ENCODE data around the gene SGCD. TPM values are rescaled to one million over a fixed set of nuclear protein-coding genes. Genes with fewer than 3 reads are reported as not detected.

SGCD gene
- total RNA-seq, 2 experiments from 2014 or later, result 0.30 to 0.43 TPM

DNA sequence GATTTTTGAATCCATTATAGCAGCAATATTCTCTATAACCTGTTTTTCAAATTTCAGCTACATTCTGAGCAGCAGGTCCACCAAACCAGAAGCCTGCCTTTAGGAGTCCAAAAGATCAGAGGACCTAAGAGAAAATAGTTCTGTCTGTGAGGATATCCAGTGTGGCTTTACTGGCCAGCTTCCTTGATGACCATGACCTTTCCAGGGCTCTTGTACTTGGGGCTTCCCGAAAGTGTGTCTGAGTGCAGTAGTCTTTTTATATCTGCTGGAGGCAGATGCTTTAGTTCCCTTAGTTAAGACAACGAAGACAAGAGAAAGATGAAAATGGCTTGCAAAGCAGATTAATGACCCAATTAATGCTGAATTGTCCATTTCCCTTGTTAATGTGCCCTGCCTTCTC, 72.4 kb downstream of the SGCD start:
- Mint-ChIP-seq H3K4me1 (no peaks in the 10 kb centered on the region), H3K36me3 (no peaks in the 10 kb centered on the region), H3K4me3 (no peak overlapping the region), H3K27me3 (peaks cover 2% of the 10 kb centered on the region), H3K9me3 (no peaks in the 10 kb centered on the region), H3K27ac (no peak overlapping the region)
- POLR2A ChIA-PET, result no interaction called here
- DNase-seq (no peak), ATAC-seq (ENCODE audit: low read depth) (no peak)

DNA sequence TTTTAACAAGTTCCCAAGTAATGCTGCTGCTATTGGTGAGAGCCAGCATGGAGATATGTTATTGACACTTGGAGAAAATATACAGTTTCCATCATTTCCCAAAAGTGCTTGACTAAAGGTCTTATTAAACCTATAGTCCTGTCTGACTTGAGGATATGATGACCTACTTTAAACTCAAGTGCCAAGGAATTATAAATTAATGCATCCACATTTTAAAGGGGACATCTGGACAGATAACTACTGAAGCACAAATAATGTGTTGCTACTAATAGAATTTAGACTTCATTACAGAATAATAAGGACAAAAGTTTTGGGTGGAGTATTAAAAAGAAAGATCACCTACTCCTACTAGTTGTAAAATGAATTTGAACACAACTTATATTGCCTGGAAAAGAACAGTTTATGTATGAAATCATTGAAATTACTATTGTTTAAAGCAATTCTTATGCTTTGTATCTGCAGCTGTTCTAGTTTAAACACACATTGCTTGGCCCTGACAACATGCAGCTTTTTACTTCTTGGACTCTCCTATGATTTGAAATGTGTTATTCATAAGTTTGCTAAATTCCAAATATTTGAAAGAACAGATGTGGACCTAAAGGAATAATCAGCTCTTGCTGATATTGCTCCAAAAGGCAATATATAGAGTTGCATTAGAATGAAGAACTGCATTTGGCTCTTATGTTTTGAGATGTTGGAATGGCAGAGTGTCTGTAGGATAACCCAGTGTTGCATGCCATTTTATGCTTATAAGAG, 73.4 kb downstream of the SGCD start:
- DNase-seq (no peak), ATAC-seq (ENCODE audit: low read depth) (no peak)
- no peak overlapping the region for H3K4me3 Mint-ChIP-seq
- no peaks in the 10 kb centered on the region for H3K4me1 Mint-ChIP-seq
- peaks cover 2% of the 10 kb centered on the region for H3K27me3 Mint-ChIP-seq
- no peaks in the 10 kb centered on the region for H3K9me3 Mint-ChIP-seq
- H3K27ac Mint-ChIP-seq, result no peak overlapping the region
- no peaks in the 10 kb centered on the region for H3K36me3 Mint-ChIP-seq
- POLR2A ChIA-PET, result no interaction called here

DNA sequence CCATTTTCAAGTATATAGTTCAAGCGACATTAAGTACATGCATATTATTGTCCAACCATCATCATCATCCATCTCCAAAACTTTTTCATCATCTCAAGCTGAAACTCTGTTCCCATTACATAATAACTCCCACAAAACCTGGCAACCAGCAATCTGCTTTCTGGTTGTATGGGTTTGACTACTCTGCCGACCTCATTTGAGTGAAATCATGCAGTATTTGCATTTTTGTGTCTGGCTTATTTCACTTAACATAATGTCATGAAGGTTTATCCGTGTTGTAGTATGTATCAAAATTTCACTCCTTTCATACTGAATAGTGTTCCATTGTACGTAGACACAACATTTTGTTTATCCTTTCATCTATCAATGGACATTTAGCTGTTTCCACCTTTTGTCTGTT, 74.8 kb downstream of the SGCD start:
- no peaks in the 10 kb centered on the region for H3K4me1 Mint-ChIP-seq
- H3K27me3 Mint-ChIP-seq, result peaks cover 2% of the 10 kb centered on the region
- DNase-seq, result no peak
- no peak overlapping the region for H3K4me3 Mint-ChIP-seq
- ATAC-seq (ENCODE audit: low read depth), result no peak
- no peaks in the 10 kb centered on the region for H3K9me3 Mint-ChIP-seq
- H3K27ac Mint-ChIP-seq, result no peak overlapping the region
- no peaks in the 10 kb centered on the region for H3K36me3 Mint-ChIP-seq
- POLR2A ChIA-PET, result no interaction called here

DNA sequence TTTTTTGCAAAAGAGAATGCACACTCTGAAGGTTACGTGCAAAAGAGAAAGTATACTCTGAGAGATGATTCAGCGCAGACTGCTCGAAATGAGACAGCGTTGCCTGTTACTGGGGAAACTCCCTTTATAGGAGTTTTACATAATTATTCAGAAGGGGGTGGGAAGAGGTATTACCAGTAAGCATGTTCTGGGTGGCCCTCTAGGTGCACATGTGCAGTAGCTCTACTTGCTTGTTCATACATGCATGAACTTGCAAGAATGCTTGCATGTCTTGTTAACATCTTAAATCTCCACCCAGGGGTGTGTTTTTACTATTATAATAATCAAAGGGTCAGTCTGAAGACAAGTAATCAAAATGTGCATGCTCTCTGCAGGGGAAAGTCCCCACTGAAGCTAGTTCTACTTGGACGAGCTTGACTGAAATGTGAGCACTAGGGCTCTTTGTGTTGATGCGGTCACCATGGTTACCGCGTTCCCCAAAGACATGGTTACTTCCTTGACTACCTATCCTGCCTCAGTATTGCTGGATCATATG, 75.5 kb downstream of the SGCD start:
- H3K4me1 Mint-ChIP-seq, result no peaks in the 10 kb centered on the region
- POLR2A ChIA-PET, result no interaction called here
- H3K36me3 Mint-ChIP-seq, result no peaks in the 10 kb centered on the region
- H3K4me3 Mint-ChIP-seq, result no peak overlapping the region
- H3K27me3 Mint-ChIP-seq, result peaks cover 2% of the 10 kb centered on the region
- no peak for DNase-seq
- no peak for ATAC-seq (ENCODE audit: low read depth)
- H3K9me3 Mint-ChIP-seq, result no peaks in the 10 kb centered on the region
- H3K27ac Mint-ChIP-seq, result no peak overlapping the region

DNA sequence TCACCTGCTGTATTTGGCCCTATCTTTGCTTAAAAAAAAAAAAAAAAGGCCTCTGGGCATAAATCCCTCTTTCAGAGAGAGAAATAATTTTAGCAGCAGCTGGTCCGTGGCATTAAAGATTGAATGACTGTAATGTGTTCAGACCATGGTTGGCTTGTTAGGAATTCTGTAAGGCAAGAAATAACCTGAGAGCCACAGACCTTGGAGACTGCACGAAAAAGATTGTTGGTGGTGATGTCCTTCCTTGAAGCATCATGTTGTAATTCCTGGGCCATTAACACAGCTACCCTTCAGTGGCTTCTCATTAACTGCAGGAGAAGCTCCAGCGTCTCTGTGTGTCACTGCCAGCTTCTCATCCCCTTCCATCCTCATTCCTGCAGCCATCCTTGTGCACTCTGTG, 79.0 kb downstream of the SGCD start:
- H3K9me3 Mint-ChIP-seq, result no peaks in the 10 kb centered on the region

DNA sequence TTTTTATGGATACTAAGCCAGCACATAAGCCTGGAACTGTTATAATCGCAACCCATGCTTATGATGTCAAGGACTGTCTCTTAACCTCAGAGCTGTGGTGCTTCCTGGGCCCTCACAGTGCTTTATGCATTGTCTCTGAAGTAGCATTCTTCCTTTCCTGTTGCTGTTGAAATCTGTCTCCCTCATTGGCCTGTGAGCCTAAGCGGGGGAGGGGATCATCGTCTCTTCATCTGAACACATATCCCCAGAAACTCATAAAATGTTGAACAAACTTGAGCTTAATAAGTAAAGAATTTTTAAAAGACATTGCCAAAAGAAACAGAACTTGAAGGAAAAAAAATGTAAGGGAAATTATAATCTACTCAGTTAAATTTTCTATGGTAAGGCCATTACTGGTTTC, 80.3 kb downstream of the SGCD start:
- POLR2A ChIA-PET, result no interaction called here

More for the DNA sequence above, 79.0 kb downstream of the SGCD start:
- DNase-seq (no peak), ATAC-seq (ENCODE audit: low read depth) (no peak)
- POLR2A ChIA-PET, result no interaction called here
- H3K4me3 Mint-ChIP-seq, result no peak overlapping the region
- no peaks in the 10 kb centered on the region for H3K4me1 Mint-ChIP-seq
- no peaks in the 10 kb centered on the region for H3K36me3 Mint-ChIP-seq
- peaks cover under 1% of the 10 kb centered on the region for H3K27me3 Mint-ChIP-seq
- H3K27ac Mint-ChIP-seq, result no peak overlapping the region

DNA sequence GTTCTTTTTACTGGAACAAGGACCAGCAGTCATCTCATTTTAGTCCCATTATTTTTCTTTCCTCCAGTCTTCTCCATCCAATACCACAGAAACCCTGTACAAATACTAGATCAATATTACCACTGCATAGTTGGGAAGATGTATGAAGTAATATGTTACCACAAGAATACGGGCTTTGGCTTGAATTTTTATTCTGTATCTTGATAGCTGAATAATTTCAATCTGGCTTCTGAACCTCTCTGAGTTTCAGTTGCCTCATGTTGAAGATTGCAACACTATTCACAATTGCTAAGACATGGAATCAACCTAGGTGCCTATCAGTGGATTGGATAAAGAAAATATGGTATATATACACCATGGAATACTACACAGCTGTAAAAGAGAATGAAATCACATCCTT, 82.9 kb downstream of the SGCD start:
- H3K4me1 Mint-ChIP-seq, result no peaks in the 10 kb centered on the region
- no peaks in the 10 kb centered on the region for H3K27me3 Mint-ChIP-seq
- H3K9me3 Mint-ChIP-seq, result no peaks in the 10 kb centered on the region
- H3K4me3 Mint-ChIP-seq, result no peak overlapping the region
- ATAC-seq (ENCODE audit: low read depth) (no peak), DNase-seq (no peak)
- POLR2A ChIA-PET, result no interaction called here
- H3K36me3 Mint-ChIP-seq, result no peaks in the 10 kb centered on the region
- H3K27ac Mint-ChIP-seq, result no peak overlapping the region

More for the DNA sequence above, 80.3 kb downstream of the SGCD start:
- Mint-ChIP-seq H3K4me3 (no peak overlapping the region), H3K9me3 (no peaks in the 10 kb centered on the region), H3K27me3 (no peaks in the 10 kb centered on the region), H3K4me1 (no peaks in the 10 kb centered on the region), H3K36me3 (no peaks in the 10 kb centered on the region), H3K27ac (no peak overlapping the region)
- DNase-seq, result no peak
- no peak for ATAC-seq (ENCODE audit: low read depth)

DNA sequence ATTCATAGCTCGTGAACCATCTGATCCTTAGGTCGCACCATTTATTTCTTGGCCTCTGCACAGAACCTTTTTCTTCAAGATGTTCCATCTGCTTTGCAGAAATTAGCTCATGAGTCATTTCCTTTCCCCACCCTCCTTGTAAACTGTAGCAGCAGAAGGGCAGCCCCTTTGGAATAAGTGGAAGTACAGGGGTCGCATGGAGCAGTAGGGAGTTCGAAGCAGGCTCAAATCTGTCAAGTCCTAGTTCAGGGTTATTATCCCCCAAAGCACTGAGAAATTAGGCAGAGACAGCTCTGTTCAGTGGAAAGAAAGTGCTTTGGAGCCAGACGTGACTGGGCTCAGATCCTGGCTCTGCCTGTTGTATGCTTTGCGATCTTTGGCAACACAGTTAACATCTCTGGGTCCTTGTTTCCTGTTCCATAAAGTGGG, 84.2 kb downstream of the SGCD start:
- no peaks in the 10 kb centered on the region for H3K9me3 Mint-ChIP-seq
- DNase-seq, result no peak
- H3K27ac Mint-ChIP-seq, result no peak overlapping the region
- no peaks in the 10 kb centered on the region for H3K27me3 Mint-ChIP-seq
- no peak for ATAC-seq (ENCODE audit: low read depth)
- H3K36me3 Mint-ChIP-seq, result no peaks in the 10 kb centered on the region
- no peak overlapping the region for H3K4me3 Mint-ChIP-seq
- no peaks in the 10 kb centered on the region for H3K4me1 Mint-ChIP-seq
- POLR2A ChIA-PET, result no interaction called here

DNA sequence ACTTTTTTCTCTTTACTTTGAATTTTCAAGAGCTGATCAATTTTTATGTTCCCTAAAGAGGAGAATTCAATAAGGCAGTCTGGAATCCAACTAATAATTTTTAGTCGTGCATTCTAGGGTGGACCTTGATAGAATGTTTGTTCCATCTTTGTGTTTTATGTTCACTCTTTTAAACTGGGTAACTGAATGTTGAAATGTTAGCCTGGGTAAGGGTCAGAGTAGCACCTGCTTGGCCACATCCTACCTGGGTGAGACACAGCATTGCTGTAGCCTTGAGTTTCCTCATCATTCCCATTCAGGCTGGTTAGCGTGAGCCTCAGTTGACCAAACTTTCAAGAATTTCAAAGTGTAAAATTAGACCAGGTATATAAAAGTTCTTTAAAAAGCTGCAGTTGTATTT, 85.0 kb downstream of the SGCD start:
- Mint-ChIP-seq H3K36me3 (no peaks in the 10 kb centered on the region), H3K4me1 (no peaks in the 10 kb centered on the region), H3K9me3 (no peaks in the 10 kb centered on the region), H3K4me3 (no peak overlapping the region), H3K27ac (no peak overlapping the region), H3K27me3 (no peaks in the 10 kb centered on the region)
- POLR2A ChIA-PET, result no interaction called here
- DNase-seq, result no peak
- ATAC-seq (ENCODE audit: low read depth), result no peak

DNA sequence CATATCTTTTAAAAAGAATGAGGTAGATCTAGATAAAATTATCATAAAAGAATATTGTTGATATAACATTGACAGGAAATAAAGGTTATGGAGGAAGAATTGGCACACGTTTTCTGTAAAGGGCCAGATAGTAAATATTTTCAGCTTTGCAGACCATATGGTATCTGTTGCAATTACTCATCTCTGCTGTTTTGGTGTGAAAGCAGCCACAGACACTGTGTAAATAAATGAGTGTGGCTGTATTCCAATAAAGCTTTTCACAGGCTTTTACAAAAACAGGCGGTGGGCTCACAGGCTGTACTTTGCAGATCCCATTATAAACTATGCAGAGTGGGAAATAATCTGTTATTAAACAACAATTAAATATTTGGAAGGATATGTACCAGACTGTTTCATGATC, 87.4 kb downstream of the SGCD start:
- Mint-ChIP-seq H3K4me1 (no peaks in the 10 kb centered on the region), H3K4me3 (no peak overlapping the region), H3K36me3 (no peaks in the 10 kb centered on the region), H3K27me3 (no peaks in the 10 kb centered on the region), H3K9me3 (no peaks in the 10 kb centered on the region), H3K27ac (no peak overlapping the region)
- no peak for ATAC-seq (ENCODE audit: low read depth)
- POLR2A ChIA-PET, result no interaction called here
- no peak for DNase-seq

DNA sequence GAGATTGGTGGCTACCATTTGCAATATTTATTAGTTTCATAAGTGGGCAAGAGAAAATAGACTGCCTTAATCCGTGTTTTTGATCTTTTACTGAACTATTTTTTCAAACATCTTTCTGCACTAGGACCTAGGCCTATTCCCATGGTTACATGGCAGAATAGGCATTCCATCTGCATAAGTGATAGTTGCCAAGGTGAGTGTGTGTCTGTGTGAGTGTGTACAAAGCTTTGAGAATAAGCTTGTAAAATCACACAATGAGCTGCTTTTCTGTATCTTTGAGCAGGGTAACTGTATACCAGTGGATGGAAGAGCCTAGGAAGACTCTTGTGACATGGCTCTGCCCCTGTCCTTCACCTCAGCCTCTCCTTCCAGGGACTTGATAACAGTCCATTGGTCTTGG, 92.7 kb downstream of the SGCD start:
- Mint-ChIP-seq H3K36me3 (no peaks in the 10 kb centered on the region), H3K9me3 (no peaks in the 10 kb centered on the region), H3K4me1 (no peaks in the 10 kb centered on the region), H3K4me3 (no peak overlapping the region), H3K27me3 (no peaks in the 10 kb centered on the region), H3K27ac (no peak overlapping the region)
- POLR2A ChIA-PET, result no interaction called here
- DNase-seq (no peak), ATAC-seq (ENCODE audit: low read depth) (no peak)

DNA sequence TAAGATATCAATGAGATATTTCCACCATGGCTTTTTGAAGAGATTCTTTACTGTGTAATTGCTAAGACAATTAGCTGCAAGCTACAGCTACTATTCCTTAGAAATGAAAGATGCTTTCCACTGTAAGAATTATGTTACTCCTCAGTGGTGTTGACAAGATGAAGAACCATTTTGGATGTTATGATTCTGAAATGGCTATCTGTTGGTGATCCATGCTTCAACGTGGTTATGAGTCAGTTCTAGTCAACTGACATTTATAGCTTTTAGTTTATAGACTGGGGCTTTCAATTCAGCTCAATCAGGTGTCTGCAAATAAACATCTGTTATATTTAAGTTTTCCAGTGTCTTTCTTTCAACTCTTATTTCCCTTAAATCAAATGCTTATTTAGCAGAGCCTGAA, 93.7 kb downstream of the SGCD start:
- ATAC-seq (ENCODE audit: low read depth), result no peak
- DNase-seq, result no peak
- Mint-ChIP-seq H3K4me3 (no peak overlapping the region), H3K4me1 (no peaks in the 10 kb centered on the region), H3K27ac (no peak overlapping the region), H3K9me3 (no peaks in the 10 kb centered on the region), H3K27me3 (no peaks in the 10 kb centered on the region), H3K36me3 (no peaks in the 10 kb centered on the region)
- POLR2A ChIA-PET, result no interaction called here

DNA sequence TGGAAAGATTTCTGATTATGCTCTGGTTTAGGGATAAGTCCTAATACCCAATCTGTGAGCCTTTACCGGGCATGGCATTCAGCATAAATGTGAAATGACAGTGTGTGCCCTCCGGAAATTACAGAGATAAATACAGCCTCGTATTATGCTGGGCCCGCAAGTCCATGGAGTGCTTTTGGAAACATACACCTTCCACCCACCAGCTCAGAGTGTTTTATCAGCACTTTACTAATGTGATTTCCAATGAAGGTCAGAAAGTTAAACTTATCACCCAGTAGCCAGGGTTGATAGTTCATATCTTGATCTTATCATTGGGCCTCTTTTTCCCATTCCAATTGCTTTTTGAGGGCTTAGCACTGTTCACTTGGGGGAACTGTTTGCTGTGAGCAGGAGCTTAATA, 94.8 kb downstream of the SGCD start:
- Mint-ChIP-seq H3K27ac (no peak overlapping the region), H3K27me3 (no peaks in the 10 kb centered on the region), H3K4me1 (no peaks in the 10 kb centered on the region), H3K4me3 (no peak overlapping the region), H3K36me3 (no peaks in the 10 kb centered on the region), H3K9me3 (no peaks in the 10 kb centered on the region)
- POLR2A ChIA-PET, result no interaction called here
- DNase-seq (no peak), ATAC-seq (ENCODE audit: low read depth) (no peak)

DNA sequence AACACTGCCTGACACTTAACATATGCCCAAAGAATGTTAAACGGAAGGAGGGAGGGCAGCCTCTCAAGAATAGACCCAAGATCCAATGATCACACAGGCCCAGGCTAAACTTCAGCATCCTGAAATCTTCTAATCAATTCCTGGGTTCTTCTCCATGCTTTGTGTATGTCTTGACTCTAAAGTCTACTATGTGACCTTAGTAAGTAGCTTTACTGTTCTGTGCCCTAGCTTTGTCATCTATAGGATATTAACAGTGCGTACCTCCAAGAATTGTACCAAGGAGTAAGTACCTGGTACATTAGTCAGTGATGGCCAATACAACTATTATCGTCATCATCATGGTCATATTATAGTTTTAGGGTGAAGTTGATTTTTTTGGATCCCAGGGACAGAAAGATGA, 96.6 kb downstream of the SGCD start:
- ATAC-seq (ENCODE audit: low read depth) (no peak), DNase-seq (no peak)
- H3K4me3 Mint-ChIP-seq, result no peak overlapping the region
- H3K9me3 Mint-ChIP-seq, result no peaks in the 10 kb centered on the region
- no peaks in the 10 kb centered on the region for H3K4me1 Mint-ChIP-seq
- peaks cover 4% of the 10 kb centered on the region for H3K27me3 Mint-ChIP-seq
- POLR2A ChIA-PET, result no interaction called here
- no peaks in the 10 kb centered on the region for H3K36me3 Mint-ChIP-seq
- no peak overlapping the region for H3K27ac Mint-ChIP-seq

DNA sequence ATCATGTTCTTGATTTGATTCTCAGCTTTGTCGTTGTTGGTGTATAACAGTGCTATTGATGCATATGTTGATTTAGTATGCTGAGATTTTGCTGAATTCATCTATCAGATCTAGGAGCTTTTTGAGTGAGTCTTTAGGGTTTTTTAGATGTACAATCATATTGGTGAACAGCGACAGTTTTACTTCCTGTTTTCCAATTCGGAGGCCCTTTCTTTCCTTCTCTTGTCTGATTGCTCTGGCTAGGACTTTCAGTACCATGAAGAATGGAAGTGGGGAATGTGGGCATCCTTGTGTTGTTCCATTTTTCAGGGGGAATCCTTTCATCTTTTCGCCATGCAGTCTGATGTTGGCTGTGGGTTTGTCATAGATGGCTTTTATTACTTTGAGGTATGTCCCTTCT, 100.4 kb downstream of the SGCD start:
- no peak for ATAC-seq (ENCODE audit: low read depth)
- Mint-ChIP-seq H3K4me1 (no peaks in the 10 kb centered on the region), H3K27me3 (peaks cover 10% of the 10 kb centered on the region), H3K27ac (no peak overlapping the region), H3K36me3 (no peaks in the 10 kb centered on the region), H3K9me3 (no peaks in the 10 kb centered on the region), H3K4me3 (no peak overlapping the region)
- POLR2A ChIA-PET, result no interaction called here
- no peak for DNase-seq

Data from activated naive CD8-positive, alpha-beta T cell treated with anti-CD3 and anti-CD28 coated beads, Interleukin-2, amount 10 ng/mL, durations not matched to agents 7 days and 5 days (primary cell).